ENCODE results near the gene BLACAT1.

BLACAT1 gene

GRCh38 chr1:205452933-205453332, 2.9 kb downstream of the BLACAT1 start:
- no peak for FAIRE-seq
- TF ChIP-seq, protein P1, sequence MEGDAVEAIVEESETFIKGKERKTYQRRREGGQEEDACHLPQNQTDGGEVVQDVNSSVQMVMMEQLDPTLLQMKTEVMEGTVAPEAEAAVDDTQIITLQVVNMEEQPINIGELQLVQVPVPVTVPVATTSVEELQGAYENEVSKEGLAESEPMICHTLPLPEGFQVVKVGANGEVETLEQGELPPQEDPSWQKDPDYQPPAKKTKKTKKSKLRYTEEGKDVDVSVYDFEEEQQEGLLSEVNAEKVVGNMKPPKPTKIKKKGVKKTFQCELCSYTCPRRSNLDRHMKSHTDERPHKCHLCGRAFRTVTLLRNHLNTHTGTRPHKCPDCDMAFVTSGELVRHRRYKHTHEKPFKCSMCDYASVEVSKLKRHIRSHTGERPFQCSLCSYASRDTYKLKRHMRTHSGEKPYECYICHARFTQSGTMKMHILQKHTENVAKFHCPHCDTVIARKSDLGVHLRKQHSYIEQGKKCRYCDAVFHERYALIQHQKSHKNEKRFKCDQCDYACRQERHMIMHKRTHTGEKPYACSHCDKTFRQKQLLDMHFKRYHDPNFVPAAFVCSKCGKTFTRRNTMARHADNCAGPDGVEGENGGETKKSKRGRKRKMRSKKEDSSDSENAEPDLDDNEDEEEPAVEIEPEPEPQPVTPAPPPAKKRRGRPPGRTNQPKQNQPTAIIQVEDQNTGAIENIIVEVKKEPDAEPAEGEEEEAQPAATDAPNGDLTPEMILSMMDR (IDR thresholded peaks at IDR 0.05; ENCODE audit: insufficient read depth, missing control alignments) = no peak
- no peak for DNase-seq (ENCODE audit: insufficient read length, low spot score)

- no peak for FAIRE-seq
- TF ChIP-seq, protein P1 (IDR thresholded peaks at IDR 0.05; ENCODE audit: insufficient read depth, missing control alignments) = no peak
- no peak for DNase-seq (ENCODE audit: insufficient read length, low spot score)
Measured at GRCh38 chr1:205452364-205452763, 3.5 kb downstream of the BLACAT1 start.

DNA sequence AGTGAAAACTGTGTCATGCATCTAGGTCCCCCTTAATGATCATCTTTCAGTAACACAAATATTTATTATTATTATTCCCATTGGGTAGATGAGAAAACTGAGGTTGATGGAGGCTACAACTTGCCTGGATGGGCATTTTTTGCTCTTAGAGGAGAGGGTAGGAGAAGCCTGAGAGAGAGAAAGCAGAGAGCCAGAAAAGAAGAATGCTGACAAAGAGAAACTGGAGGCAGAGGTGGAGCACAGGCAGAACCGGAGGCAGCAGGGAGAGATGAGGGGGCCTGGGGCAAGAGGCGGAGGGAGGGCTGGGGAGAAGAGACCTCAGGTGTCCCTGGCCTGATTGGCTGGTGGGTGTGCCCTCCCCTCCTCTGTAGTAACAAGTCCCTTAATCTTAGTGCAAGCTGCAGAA, 4.1 kb downstream of the BLACAT1 start:
- FAIRE-seq (no peak), DNase-seq (ENCODE audit: insufficient read length, low spot score) (no peak)

DNA sequence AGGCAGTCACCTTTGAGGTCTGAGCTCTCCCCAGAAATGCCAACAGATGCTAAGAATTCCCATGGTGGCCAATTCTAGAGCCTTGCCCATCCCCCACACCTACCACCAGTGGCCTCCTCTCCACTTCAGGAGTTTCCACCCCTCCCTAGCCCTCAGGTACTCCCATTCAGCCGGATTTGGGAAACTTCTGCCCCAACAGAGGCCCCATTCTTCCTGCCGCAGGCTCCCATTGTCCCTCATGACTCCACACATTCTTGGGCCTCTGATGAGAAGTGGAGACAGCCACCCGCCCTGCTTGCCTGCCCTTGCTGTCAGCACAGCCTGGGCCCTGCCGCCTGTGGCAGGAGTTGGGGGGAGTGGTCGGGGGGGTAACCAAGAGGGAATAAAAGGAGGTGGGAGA, 4.6 kb downstream of the BLACAT1 start:
- FAIRE-seq = no peak
- DNase-seq (ENCODE audit: insufficient read length, low spot score) = no peak
- TF ChIP-seq, protein P1 (IDR thresholded peaks at IDR 0.05; ENCODE audit: insufficient read depth, missing control alignments) = no peak

More for the DNA sequence above, 4.1 kb downstream of the BLACAT1 start:
- TF ChIP-seq, protein P1 (IDR thresholded peaks at IDR 0.05; ENCODE audit: insufficient read depth, missing control alignments) = no peak

DNA sequence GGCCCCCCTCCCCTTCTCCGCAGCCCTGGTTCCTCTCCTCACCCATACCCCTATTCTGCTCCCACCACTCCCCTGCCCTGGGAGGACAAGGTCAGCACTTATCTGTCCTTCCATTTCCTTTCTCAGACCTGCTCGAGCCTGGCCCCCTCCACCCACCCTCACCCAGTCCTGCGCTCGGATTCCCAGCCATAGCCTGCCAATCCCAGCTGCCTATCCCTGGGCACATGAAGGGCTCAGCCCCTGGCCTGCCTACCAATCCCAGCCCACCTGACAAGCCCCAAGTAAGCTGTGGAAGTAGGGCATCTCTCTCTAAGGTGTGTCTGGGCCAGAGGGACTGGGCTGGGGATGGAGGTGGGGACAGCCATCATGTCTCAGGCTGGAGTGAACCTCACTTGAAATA, 5.4 kb downstream of the BLACAT1 start:
- no peak for DNase-seq (ENCODE audit: insufficient read length, low spot score)
- FAIRE-seq = no peak
- TF ChIP-seq, protein P1 (IDR thresholded peaks at IDR 0.05; ENCODE audit: insufficient read depth, missing control alignments) = no peak

DNA sequence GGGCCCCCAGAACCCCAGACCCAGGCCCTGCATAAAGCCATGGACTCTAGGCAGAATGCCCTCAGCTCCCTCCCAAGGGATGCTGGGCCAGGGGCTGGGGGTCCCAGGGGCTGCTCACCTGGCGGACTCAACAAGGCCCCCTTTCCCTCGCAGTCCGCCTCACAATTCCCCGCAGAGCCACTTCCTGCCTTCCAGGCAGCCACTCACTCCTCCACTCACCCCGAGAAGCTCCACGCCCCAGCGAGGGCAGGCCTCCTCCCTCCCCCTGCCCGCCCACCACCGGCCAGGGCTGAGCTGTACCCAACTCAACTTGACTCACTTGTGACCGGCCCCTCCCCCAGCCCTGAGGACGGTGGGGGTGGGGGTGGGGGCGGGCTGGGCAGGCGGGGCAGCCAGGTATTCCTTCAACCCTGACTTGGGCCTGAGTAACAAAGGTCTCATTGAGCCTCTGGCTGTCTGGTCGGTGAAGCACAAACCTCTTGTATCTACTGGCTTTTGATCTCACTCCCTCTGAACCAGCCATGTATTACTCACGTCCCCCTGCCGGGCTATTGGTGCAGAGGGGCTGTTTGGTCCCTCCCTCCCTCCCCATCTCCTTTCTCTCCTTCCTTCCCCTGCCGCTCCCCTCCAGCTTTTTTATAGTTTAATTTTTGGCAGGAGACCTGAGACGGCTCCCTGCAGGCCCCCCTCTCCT, 5.9 kb downstream of the BLACAT1 start:
- FAIRE-seq (no peak), DNase-seq (ENCODE audit: insufficient read length, low spot score) (no peak)
- TF ChIP-seq, protein P1 (IDR thresholded peaks at IDR 0.05; ENCODE audit: insufficient read depth, missing control alignments) = no peak

DNA sequence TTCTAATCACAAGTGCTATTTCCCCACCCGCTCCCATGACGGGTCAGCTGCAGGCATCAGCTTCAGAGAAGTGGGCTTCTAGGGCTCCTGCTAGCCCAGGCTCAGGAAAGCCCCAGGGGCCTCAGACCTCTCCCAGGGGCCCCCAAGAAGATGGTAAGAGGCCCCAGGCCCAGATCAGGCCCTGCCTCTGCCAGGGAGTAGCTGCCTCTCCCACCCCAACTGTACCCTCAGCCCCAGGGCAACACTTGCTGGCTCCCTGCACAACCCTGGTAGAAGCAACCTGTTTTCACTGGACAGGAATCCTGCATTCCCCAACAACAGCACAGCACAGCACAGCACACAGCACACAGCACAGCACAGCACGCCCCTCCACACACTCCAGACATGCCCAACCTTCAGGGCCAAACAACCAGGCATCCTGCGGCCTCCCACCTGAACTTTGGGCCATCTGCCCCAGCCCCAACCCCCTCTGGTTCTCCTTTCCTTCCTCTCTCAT, 6.5 kb downstream of the BLACAT1 start:
- TF ChIP-seq, protein P1 (IDR thresholded peaks at IDR 0.05; ENCODE audit: insufficient read depth, missing control alignments) = no peak
- DNase-seq (ENCODE audit: insufficient read length, low spot score) = no peak
- no peak for FAIRE-seq

Measured in D721Med (cell line).